HEK293T (cell line): ENCODE data around the gene SLC24A4.

Experiments
- ELF4 ChIP-seq: fragments of 450-650 bp; IDR thresholded peaks from 2 replicates; pipeline ENCODE4 v1.6.1; 2017; ENCODE audit warnings: antibody characterized with exemption
- FOXA1 ChIP-seq: fragments of 450-650 bp; IDR thresholded peaks from 2 replicates; pipeline ENCODE4 v1.6.1; 2016; ENCODE audit warnings: mild to moderate bottlenecking
- FOXK2 ChIP-seq: fragments of 450-650 bp; IDR thresholded peaks from 2 replicates; pipeline ENCODE4 v1.6.1; 2016; ENCODE audit warnings: mild to moderate bottlenecking
- FOXM1 ChIP-seq: fragments of 450-650 bp; IDR thresholded peaks from 2 replicates; pipeline ENCODE4 v1.6.1; 2017; ENCODE audit warnings: mild to moderate bottlenecking, borderline replicate concordance
- NFRKB ChIP-seq: fragments of 450-650 bp; IDR thresholded peaks from 2 replicates; pipeline ENCODE4 v1.6.1; 2016; ENCODE audit warnings: mild to moderate bottlenecking, moderate library complexity
- SP1 ChIP-seq: fragments of 450-650 bp; IDR thresholded peaks from 2 replicates; pipeline ENCODE4 v1.6.1; 2017
- TARDBP ChIP-seq: fragments of 450-650 bp; IDR thresholded peaks from 2 replicates; pipeline ENCODE4 v1.6.1; 2016

DNA sequence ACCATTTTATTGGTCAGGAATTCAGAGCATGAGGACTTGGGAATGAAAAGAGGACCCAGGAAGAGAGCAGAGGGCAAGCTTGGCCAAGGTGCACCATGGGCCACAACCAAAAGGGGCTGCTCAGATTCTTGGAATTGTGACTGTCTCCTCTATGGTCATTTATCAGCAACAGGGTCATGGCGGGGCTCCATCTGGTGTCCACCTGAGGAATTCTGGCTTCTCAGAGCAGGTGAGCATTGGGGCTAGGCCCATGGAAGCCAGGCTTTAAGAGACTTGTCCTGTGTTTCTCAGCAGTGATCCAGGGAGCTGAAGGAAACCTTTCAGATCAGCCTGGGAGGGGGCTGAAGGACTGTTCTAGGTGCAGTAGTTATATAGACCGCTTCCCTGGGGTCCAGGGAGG, 188.0 kb downstream of the SLC24A4 start:
- TF ChIP-seq FOXM1 (no peak), FOXK2 (no peak), FOXA1 (no peak), ELF4 (no peak), SP1 (no peak), TARDBP (no peak), NFRKB (no peak)
